SJSA1 (cell line): ENCODE results near the gene SP7. TPM values are rescaled to one million over a fixed set of nuclear protein-coding genes. Genes with fewer than 3 reads are reported as not detected.

Experiments
- DNase-seq, 2 experiments: peaks; one replicate each; pipeline ENCODE4 v3.0.0-alpha.2; 2015 to 2020; ENCODE audit warnings: low spot score in 2 of 2, low read depth in 1 of 2
- H3K27ac ChIP-seq: fragments of 250-450 bp; sonication (Bioruptor Pico); 2 replicates; pipeline ENCODE4 v1.5.1; 2020; ENCODE audit warnings: mild to moderate bottlenecking, moderate library complexity
- H3K27me3 ChIP-seq: fragments of 250-450 bp; sonication (Bioruptor Pico); replicated peaks from 2 replicates; pipeline ENCODE4 v1.5.1; 2020; ENCODE audit warnings: mild to moderate bottlenecking, moderate library complexity
- H3K36me3 ChIP-seq: fragments of 250-450 bp; sonication (Bioruptor Pico); 2 replicates; pipeline ENCODE4 v1.5.1; 2020; ENCODE audit warnings: mild to moderate bottlenecking
- H3K4me1 ChIP-seq: fragments of 250-450 bp; sonication (Bioruptor Pico); replicated peaks from 2 replicates; pipeline ENCODE4 v1.6.1; 2021; ENCODE audit warnings: mild to moderate bottlenecking
- H3K4me3 ChIP-seq: fragments of 250-450 bp; sonication (Bioruptor Pico); 2 replicates; pipeline ENCODE4 v1.5.1; 2020; ENCODE audit warnings: mild to moderate bottlenecking
- H3K9me3 ChIP-seq: fragments of 250-450 bp; sonication (Bioruptor Pico); replicated peaks from 2 replicates; pipeline ENCODE4 v1.5.1; 2020; ENCODE audit warnings: mild to moderate bottlenecking
- total RNA-seq: library from RNA; depleted of rRNA; stranded (reverse); fragments of >200 nt; shearing (Covaris generic); gene quantifications from 2 replicates; pipeline ENCODE4 v1.2.3, GENCODE V29; 2014; rRNA removed

Gene SP7
- total RNA-seq, 1 experiment from 2014 or later, result not detected

DNA sequence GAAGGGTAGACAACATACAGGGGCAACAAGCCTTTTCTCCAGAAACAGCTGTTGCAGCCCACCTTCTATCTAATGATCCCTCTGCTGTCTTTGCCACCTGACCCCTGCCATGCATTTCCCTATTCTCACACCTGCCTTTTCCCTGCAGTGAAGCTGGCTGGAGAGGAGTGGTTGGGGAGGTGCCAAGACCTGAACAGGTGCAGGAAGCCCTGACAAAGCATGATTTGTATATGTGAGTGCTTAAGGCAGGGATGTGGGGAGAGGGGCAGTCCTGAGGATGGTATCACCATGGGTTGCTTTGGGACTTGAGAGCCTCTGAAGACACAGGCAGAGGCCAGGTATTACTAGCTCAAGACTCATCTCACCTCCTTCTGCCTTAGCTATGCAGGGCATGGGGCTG, 43.7 kb downstream of the SP7 start:
- H3K36me3 ChIP-seq, result peaks cover 85% of the 10 kb centered on the region
- H3K4me1 ChIP-seq, result peaks cover 19% of the 10 kb centered on the region
- no peaks in the 10 kb centered on the region for H3K9me3 ChIP-seq
- H3K27ac ChIP-seq, result no peak overlapping the region
- H3K27me3 ChIP-seq, result no peaks in the 10 kb centered on the region
- DNase-seq, result no peak
- H3K4me3 ChIP-seq, result no peak overlapping the region

DNA sequence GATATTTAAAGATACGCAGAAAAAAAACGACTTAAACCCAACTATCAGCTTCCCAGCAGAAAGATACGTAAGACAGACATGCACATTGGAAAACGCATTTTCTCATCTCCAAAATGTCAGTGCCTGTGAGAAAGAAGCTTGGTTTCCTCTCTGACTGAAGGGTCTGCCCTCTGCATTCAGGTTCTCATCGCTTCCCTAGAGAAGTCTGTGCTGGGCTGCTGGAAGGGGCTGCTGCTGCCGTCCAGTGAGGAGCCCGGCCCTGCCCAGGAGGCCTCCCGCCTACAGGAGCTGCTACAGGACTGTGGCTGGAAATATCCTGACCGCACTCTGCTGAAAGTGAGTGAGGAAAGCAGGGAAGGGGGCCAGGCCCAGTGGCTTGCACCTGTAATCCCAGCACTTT, 45.5 kb downstream of the SP7 start:
- Histone ChIP-seq H3K27ac (no peak overlapping the region), H3K36me3 (peaks cover 89% of the 10 kb centered on the region), H3K9me3 (no peaks in the 10 kb centered on the region), H3K4me1 (peaks cover 13% of the 10 kb centered on the region), H3K4me3 (no peak overlapping the region), H3K27me3 (no peaks in the 10 kb centered on the region)
- DNase-seq, result no peak

DNA sequence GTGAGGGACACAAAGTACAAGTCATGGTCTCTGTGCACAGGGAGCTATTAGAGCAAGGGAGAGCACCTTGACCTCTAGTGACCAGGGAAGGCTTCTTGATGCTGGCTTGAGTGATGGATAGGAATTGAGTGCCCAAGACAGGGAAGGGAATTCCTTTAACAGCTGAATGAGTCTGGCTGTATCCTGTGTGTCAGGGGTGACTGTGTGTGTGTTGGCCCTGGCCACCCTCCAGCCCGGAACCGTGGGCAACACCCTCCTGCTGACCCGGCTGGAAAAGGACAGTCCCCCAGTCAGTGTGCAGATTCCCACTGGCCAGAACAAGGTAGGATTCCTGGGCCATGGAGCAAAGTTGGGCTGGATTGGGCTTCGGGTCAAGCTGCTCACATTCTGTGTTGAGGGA, 46.3 kb downstream of the SP7 start:
- Histone ChIP-seq H3K4me1 (peaks cover 10% of the 10 kb centered on the region), H3K9me3 (no peaks in the 10 kb centered on the region), H3K27me3 (no peaks in the 10 kb centered on the region), H3K36me3 (peaks cover 92% of the 10 kb centered on the region), H3K27ac (no peak overlapping the region), H3K4me3 (no peak overlapping the region)
- no peak for DNase-seq

DNA sequence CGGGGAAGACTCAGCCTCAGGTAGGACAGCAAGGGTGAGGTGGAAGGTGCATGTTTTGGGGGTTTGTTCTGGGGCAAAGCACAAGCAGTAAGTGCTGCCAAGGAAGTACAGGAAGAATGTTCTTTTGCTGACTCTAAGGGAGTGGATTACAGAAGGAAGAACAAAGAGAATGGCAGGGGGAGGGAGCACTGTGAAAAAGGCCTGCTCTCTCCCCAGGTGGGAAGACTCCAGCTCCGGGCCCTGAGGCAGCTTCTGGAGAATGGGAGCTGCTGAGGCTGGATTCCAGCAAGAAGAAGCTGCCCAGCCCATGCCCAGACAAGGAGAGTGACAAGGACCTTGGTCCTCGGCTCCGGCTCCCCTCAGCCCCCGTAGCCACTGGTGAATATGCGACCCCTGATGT, 47.8 kb downstream of the SP7 start:
- Histone ChIP-seq H3K36me3 (peaks cover 94% of the 10 kb centered on the region), H3K27ac (no peak overlapping the region), H3K9me3 (no peaks in the 10 kb centered on the region), H3K27me3 (no peaks in the 10 kb centered on the region), H3K4me1 (peaks cover 6% of the 10 kb centered on the region; the same call in 1 of the 2 replicates), H3K4me3 (no peak overlapping the region)
- no peak for DNase-seq

DNA sequence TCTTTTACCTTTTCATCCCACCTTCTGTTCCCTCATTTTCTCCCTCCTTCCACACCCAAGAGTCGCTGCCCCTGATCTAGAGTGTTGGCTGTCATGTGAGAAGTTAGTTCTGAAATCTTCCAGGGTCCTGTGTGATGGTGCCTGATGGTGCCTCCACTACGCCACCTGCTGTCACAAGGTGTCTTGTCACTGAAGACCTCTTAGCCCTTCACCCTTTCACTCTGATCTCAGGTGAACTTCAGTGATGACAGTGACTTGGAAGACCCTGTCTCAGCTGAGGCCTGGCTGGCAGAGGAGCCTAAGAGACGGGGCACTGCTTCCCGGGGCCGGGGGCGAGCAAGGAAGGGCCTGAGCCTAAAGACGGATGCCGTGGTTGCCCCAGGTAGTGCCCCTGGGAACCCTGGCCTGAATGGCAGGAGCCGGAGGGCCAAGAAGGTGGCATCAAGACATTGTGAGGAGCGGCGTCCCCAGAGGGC, 48.4 kb downstream of the SP7 start:
- Histone ChIP-seq H3K4me1 (peaks cover 6% of the 10 kb centered on the region; the same call in 1 of the 2 replicates), H3K9me3 (no peaks in the 10 kb centered on the region), H3K27me3 (no peaks in the 10 kb centered on the region), H3K27ac (no peak overlapping the region), H3K36me3 (peaks cover 94% of the 10 kb centered on the region), H3K4me3 (no peak overlapping the region)
- peak in 1 of 2 experiments; percentile 22 for DNase-seq

DNA sequence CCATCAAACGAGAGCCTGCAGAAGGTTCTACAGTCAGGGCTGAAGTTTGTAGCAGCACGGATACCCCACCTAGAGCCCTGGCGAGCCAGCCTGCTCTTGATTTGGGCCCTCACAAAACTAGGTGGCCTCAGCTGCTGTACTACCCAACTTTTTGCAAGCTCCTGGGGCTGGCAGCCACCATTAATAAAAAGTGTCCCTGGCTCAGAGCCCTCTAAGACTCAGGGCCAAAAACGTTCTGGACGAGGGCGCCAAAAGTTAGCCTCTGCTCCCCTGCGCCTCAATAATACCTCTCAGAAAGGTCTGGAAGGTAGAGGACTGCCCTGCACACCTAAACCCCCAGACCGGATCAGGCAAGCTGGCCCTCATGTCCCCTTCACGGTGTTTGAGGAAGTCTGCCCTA, 49.7 kb downstream of the SP7 start:
- DNase-seq, result no peak
- Histone ChIP-seq H3K4me3 (no peak overlapping the region), H3K4me1 (peaks cover 6% of the 10 kb centered on the region; the same call in 1 of the 2 replicates), H3K36me3 (peaks cover 94% of the 10 kb centered on the region), H3K27ac (no peak overlapping the region), H3K9me3 (no peaks in the 10 kb centered on the region), H3K27me3 (no peaks in the 10 kb centered on the region)

DNA sequence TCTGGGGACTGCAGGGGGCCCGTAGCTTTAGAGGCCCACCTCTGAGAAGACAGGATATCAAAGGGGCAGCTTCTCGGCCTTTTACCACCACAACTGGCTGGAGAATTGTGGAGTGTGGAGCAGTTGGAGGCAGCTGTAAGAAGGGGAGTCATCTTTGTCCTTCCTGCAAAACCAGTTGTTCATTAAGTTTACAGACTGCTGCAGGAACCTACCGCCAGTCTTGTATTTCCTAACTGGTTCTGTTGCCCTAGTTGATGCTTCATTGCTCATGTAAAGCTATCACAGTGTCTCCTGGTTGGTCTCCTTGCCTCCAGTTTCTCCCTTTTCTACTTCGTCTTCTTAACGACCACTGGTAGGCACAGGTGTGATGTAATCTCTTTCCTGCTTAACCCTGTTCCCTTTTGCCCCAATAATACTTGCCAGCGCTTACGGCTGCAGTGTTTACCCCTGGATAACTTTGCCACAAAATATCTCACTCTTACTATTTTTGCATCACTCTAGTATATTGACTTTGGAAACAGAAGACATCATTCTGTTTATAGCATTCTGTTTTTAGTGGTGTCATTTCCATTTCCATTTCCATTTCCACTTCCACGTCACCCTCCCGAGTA, 56.2 kb downstream of the SP7 start:
- no peaks in the 10 kb centered on the region for H3K9me3 ChIP-seq
- no peaks in the 10 kb centered on the region for H3K27me3 ChIP-seq
- H3K4me3 ChIP-seq, result no peak overlapping the region
- H3K36me3 ChIP-seq, result peaks cover 98% of the 10 kb centered on the region
- H3K27ac ChIP-seq, result no peak overlapping the region
- no peak for DNase-seq
- H3K4me1 ChIP-seq, result no peaks in the 10 kb centered on the region

DNA sequence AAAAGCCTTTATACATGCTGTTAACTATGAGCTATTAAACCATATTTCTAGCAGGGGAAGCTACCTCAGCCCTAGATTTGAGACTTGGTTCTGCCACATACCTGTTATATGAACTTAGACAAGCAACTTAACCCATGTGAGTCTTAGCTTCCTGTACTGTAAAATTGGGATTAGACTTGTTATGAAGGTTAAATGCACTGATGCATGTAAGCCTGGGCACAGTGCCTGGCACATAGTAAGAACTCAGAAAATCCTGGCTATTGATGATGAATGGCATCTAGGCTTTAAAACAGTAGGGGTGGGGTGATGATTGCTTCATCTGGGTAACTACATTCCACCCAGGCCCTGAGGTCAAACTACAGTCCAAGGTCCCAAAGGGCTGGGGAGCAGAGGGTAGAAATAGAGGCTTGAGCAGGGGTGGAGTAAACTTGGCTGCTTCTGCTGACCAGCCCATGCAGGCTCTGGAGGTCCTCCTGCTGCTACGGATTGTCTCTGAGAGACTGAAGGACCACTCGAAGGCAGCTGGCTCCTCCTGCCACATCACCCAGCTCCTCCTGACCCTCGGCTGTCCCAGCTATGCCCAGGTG, 56.8 kb downstream of the SP7 start:
- H3K9me3 ChIP-seq, result no peaks in the 10 kb centered on the region
- no peak overlapping the region for H3K4me3 ChIP-seq
- DNase-seq, result no peak
- no peak overlapping the region for H3K27ac ChIP-seq
- no peaks in the 10 kb centered on the region for H3K27me3 ChIP-seq
- H3K4me1 ChIP-seq, result no peaks in the 10 kb centered on the region
- H3K36me3 ChIP-seq, result peaks cover 98% of the 10 kb centered on the region

DNA sequence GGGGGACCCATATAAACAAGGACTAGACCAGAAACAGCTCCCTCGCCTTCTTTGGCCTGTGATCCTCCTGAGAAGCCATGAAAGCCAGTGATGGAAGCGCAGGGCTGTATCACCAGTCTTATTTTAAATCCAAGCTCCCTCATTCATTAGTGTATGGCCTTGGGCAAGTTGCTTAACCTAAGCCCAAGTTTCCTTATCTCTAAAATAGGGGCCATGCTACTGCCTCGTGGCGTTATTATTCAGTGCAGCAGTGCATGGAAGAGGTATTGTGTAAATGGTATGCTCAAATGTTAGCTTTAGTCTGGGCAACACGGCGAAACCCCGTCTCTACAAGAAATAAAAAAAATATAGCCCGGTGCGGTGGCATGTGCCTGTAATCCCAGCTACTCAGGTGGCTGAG, 58.2 kb downstream of the SP7 start:
- Histone ChIP-seq H3K4me1 (no peaks in the 10 kb centered on the region), H3K4me3 (no peak overlapping the region), H3K27me3 (no peaks in the 10 kb centered on the region), H3K36me3 (peaks cover 95% of the 10 kb centered on the region), H3K9me3 (no peaks in the 10 kb centered on the region), H3K27ac (no peak overlapping the region)
- DNase-seq, result no peak

Other genes with a start within 250 kb of the SP7 start
- 58.0 and 64.5 TPM in 2 replicates for gene IGFBP6, start 238.7 kb downstream of the SP7 start, total RNA-seq
- gene SOAT2, start 232.9 kb downstream of the SP7 start, total RNA-seq, result not detected in 2 replicates
- 2.1 and 6.8 TPM in 2 replicates for gene ZNF740, start 155.6 kb downstream of the SP7 start, total RNA-seq
- gene CSAD, start 155.4 kb downstream of the SP7 start, total RNA-seq, result 2.5 and 7.5 TPM in 2 replicates
- 0.45 TPM in 1 of 2 replicates, not detected in the other for gene ITGB7, start 129.1 kb downstream of the SP7 start, total RNA-seq
- 13.5 and 13.6 TPM in 2 replicates for gene RARG, start 104.1 kb downstream of the SP7 start, total RNA-seq
- gene ESPL1, start 68.1 kb downstream of the SP7 start, total RNA-seq, result 20.2 and 28.0 TPM in 2 replicates
- gene PFDN5, start 40.8 kb downstream of the SP7 start, total RNA-seq, result 450 and 523 TPM in 2 replicates
- gene MYG1, start 36.7 kb downstream of the SP7 start, total RNA-seq, result 40.6 and 45.1 TPM in 2 replicates
- gene AAAS, start 14.7 kb downstream of the SP7 start, total RNA-seq, result 51.8 and 52.0 TPM in 2 replicates
- 19.8 and 33.9 TPM in 2 replicates for gene SP1, start 43.8 kb upstream of the SP7 start, total RNA-seq
- gene AMHR2, start 87.5 kb upstream of the SP7 start, total RNA-seq, result not detected in 2 replicates
- gene PRR13, start 105.4 kb upstream of the SP7 start, total RNA-seq, result 44.7 and 80.1 TPM in 2 replicates
- gene PCBP2, start 115.7 kb upstream of the SP7 start, total RNA-seq, result 153 and 157 TPM in 2 replicates
- 6.7 and 8.6 TPM in 2 replicates for gene MAP3K12, start 163.1 kb upstream of the SP7 start, total RNA-seq
- gene TARBP2, start 164.9 kb upstream of the SP7 start, total RNA-seq, result 38.3 and 39.0 TPM in 2 replicates
- not detected in 2 replicates for gene NPFF, start 171.1 kb upstream of the SP7 start, total RNA-seq